GM18505 (cell line): ENCODE measurements around the gene GNG5.
"Not testable (repeated sequence)": the region's sequence is repeated elsewhere in the genome, so short reads cannot be mapped to it uniquely, and the experiment has no call there.

Experiments
- ATAC-seq: cut with Tn5 transposase; IDR thresholded peaks from one replicate; pipeline ENCODE4 v1.9.1; 2021; ENCODE audit not compliant: unreplicated experiment
- POLR2A ChIP-seq: IDR thresholded peaks from 4 replicates; pipeline ENCODE4 v1.6.1; 2011; ENCODE audit warnings: borderline replicate concordance; ENCODE audit not compliant: insufficient read depth, insufficient read length; ENCODE audit errors: extremely low read depth

Gene GNG5

GRCh38 chr1:84478876-84479868 lies 27.2 kb downstream of the GNG5 start, which contains the start of gene RPF1:
TSS of gene RPF1 (plus strand) at chr1:84479266. CDS start at chr1:84479282, 16 bp downstream.
- peak; percentile 88 for TF ChIP-seq POLR2A
- ATAC-seq: peak; percentile 95

- ATAC-seq: no peak
- TF ChIP-seq POLR2A: no peak
Observed at GRCh38 chr1:84476225-84476624, 30.2 kb downstream of the GNG5 start.

DNA sequence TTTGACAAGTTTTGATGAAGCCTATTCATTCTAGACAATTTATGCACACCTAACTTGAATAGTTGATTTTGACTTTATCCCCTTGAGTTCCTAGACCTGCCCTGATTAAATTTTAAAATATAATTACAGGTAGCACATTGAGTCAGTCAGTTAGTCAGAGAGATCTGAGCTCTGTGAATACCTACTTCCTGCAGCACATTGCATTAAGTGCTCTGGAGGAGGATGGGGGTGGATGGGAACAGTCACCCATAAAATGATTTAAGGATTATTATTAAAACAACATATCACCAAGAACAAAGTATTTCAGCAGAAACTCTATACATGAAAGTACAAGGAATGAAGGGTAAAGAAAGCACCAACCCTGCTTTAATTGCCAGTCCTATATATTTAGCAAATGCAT lies 39.1 kb downstream of the GNG5 start:
- no peak for ATAC-seq
- TF ChIP-seq POLR2A: no peak

- no peak for TF ChIP-seq POLR2A
- no peak for ATAC-seq
Observed at GRCh38 chr1:84462118-84462517, 44.3 kb downstream of the GNG5 start.

DNA sequence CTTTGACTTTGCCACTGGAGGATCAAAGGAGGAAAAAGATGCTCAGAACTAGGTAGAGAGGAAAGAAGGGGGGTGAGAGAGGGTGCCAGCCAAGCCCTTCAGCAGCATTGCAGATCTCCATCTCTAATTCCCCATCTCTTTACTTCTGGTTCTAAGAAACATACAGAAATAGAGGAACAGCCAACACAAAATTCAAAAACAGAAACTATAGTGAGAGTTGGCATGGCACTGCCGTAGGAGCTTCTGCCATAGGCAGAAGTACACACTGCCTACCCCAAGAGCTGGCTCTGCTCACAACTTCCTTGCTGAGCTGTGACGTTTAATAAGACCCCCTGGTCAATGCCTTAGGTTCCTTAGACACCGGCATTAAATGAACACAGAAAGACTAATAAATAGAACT lies 53.9 kb downstream of the GNG5 start:
- no peak for ATAC-seq
- TF ChIP-seq POLR2A: no peak

GRCh38 chr1:84450910-84451309 lies 55.5 kb downstream of the GNG5 start:
- ATAC-seq: no peak

GRCh38 chr1:84448704-84449103 lies 57.7 kb downstream of the GNG5 start:
- not testable (repeated sequence) for ATAC-seq

More at GRCh38 chr1:84450910-84451309, 55.5 kb downstream of the GNG5 start:
- TF ChIP-seq POLR2A: no peak
